Keratinocyte (primary cell): Measurements from ENCODE around the gene RHBDD3. TPM values are rescaled to one million over a fixed set of nuclear protein-coding genes. Genes with fewer than 3 reads are reported as not detected.

Experiments used
- DNase-seq: peaks from one replicate; pipeline ENCODE4 v3.0.0-alpha.2; 2011; ENCODE audit warnings: low read depth, missing footprints, low spot score
- FAIRE-seq: peaks from 2 replicates; lab custom pipeline; 2011; peaks lifted over from hg19 to GRCh38; lab: Jason Lieb, UNC
- H2AFZ ChIP-seq: 2 replicates; pipeline ENCODE4 v1.6.0; 2012; ENCODE audit warnings: low read length, control low read depth, inconsistent platforms; ENCODE audit not compliant: control insufficient read depth
- H3K27ac ChIP-seq: 2 replicates; pipeline ENCODE4 v1.5.1; 2011; ENCODE audit warnings: low read length; ENCODE audit not compliant: control insufficient read depth, insufficient read depth
- H3K27me3 ChIP-seq: 3 replicates; pipeline ENCODE4 v1.6.0; 2011; ENCODE audit warnings: low read length; ENCODE audit not compliant: control insufficient read depth, insufficient read depth; ENCODE audit errors: extremely low read depth
- H3K36me3 ChIP-seq, 2 experiments: 2 replicates in 1 of 2; 3 replicates in 1 of 2; pipeline ENCODE4 v1.5.1; 2011; ENCODE audit warnings: low read length in 2 of 2, mild to moderate bottlenecking in 1 of 2; ENCODE audit not compliant: control insufficient read depth in 2 of 2, insufficient read depth in 2 of 2; ENCODE audit errors: extremely low read depth in 1 of 2
- H3K4me1 ChIP-seq: 3 replicates; pipeline ENCODE4 v1.5.1; 2011; ENCODE audit warnings: low read length; ENCODE audit not compliant: control insufficient read depth, insufficient read depth; ENCODE audit errors: extremely low read depth
- H3K4me2 ChIP-seq: 3 replicates; pipeline ENCODE4 v1.6.0; 2011; ENCODE audit warnings: low read depth, low read length; ENCODE audit not compliant: control insufficient read depth, insufficient read depth; ENCODE audit errors: extremely low read depth
- H3K4me3 ChIP-seq, 3 experiments: fragments of 200-600 bp in 1 of 3; sonication (generic) in 1 of 3; 2 replicates in 2 of 3; 3 replicates in 1 of 3; pipeline ENCODE4 v1.5.1; 2011 to 2016; ENCODE audit warnings: low read length in 3 of 3, mild to moderate bottlenecking in 3 of 3, control low read depth in 2 of 3, inconsistent platforms in 1 of 3, low read depth in 1 of 3, mixed read lengths in 1 of 3, mixed run types in 1 of 3, moderate library complexity in 1 of 3; ENCODE audit not compliant: control insufficient read depth in 2 of 3, insufficient read depth in 2 of 3; ENCODE audit errors: extremely low read depth in 1 of 3
- H3K79me2 ChIP-seq: 2 replicates; pipeline ENCODE4 v1.6.0; 2012; ENCODE audit warnings: low read length; ENCODE audit not compliant: control insufficient read depth, insufficient read depth
- H3K9ac ChIP-seq: 3 replicates; pipeline ENCODE4 v1.6.0; 2011; ENCODE audit warnings: low read length; ENCODE audit not compliant: control insufficient read depth, insufficient read depth; ENCODE audit errors: extremely low read depth
- H3K9me1 ChIP-seq: 3 replicates; pipeline ENCODE4 v1.6.0; 2011; ENCODE audit warnings: low read length; ENCODE audit not compliant: control insufficient read depth, insufficient read depth; ENCODE audit errors: extremely low read depth
- H3K9me3 ChIP-seq: 2 replicates; pipeline ENCODE4 v1.5.1; 2012; ENCODE audit warnings: low read depth, low read length; ENCODE audit not compliant: control insufficient read depth
- H4K20me1 ChIP-seq: 3 replicates; pipeline ENCODE4 v1.6.0; 2011; ENCODE audit warnings: low read length; ENCODE audit not compliant: control insufficient read depth, insufficient read depth; ENCODE audit errors: extremely low read depth
- CTCF ChIP-seq, 3 experiments: IDR thresholded peaks in 1 of 3; conservative IDR thresholded peaks in 1 of 3; optimal IDR thresholded peaks in 1 of 3; 2 replicates in 2 of 3; 3 replicates in 1 of 3; pipeline versions ENCODE3 to v1.5.1; 2011; ENCODE audit warnings: low read length in 3 of 3, mild to moderate bottlenecking in 3 of 3, moderate library complexity in 2 of 3, control low read depth in 1 of 3, inconsistent platforms in 1 of 3; ENCODE audit not compliant: insufficient read depth in 2 of 3; ENCODE audit errors: extremely low read depth in 1 of 3
- EZH2 ChIP-seq: IDR thresholded peaks from one replicate; pipeline ENCODE4 v1.6.1; 2012; ENCODE audit warnings: inconsistent platforms, mild to moderate bottlenecking, low read length, moderate library complexity
- dilution Hi-C: fragments of 300-500 bp; cut with MboI; formaldehyde crosslinking; loops from one replicate; pipeline ENCODE4 v1.7.0; 2020; ENCODE audit warnings: low sequenced_read_pairs; ENCODE audit not compliant: extremely low pct_ligation_motif_present
- polyA plus RNA-seq, 5 experiments: library from polyadenylated mRNA; depleted of rRNA in 3 of 5; stranded (reverse) in 3 of 5; stranded (forward) in 1 of 5; unstranded in 1 of 5; fragments of >200 nt; gene quantifications; 1 replicate in 1 of 5; 2 replicates in 3 of 5; 3 replicates in 1 of 5; pipeline versions ENCODE4 v1.2.1 to v1.2.3, GENCODE V29; 2011 to 2012; ENCODE audit warnings: missing spikeins in 2 of 5, low read depth in 1 of 5, low replicate concordance in 1 of 5

The RHBDD3 gene
- polyA plus RNA-seq, 1 donor (not counting 4 experiments of a cell fraction or from before 2014, with no cell fraction given) = 10.3 TPM

GRCh38 chr22:29312218-29313125 is 44.7 kb upstream of the RHBDD3 start:
- dilution Hi-C loops = no loop called here
- Histone ChIP-seq H3K9me3 (no peaks in the 10 kb centered on the region), H3K27ac (no peak overlapping the region), H3K36me3 (peaks cover 5 to 20% of the 10 kb centered on the region in 2 experiments), H3K4me3 (no peak overlapping the region), H3K79me2 (peaks cover 21% of the 10 kb centered on the region), H3K4me1 (peaks cover 45% of the 10 kb centered on the region), H2AFZ (no peak overlapping the region), H3K9me1 (no peaks in the 10 kb centered on the region), H4K20me1 (peaks cover 7% of the 10 kb centered on the region), H3K4me2 (no peak overlapping the region), H3K27me3 (peaks cover 42% of the 10 kb centered on the region), H3K9ac (no peak overlapping the region)
- TF ChIP-seq CTCF (optimal IDR thresholded peaks at IDR 0.05 in 1 of 3, IDR thresholded peaks at IDR 0.05 in 1 of 3, conservative IDR thresholded peaks at IDR 0.05 in 1 of 3; ENCODE audit: extremely low read depth in 1 of 3, insufficient read depth in 2 of 3, low read length in 3 of 3) = no peak
- no peak for TF ChIP-seq EZH2
- DNase-seq (no peak), FAIRE-seq (no peak)

GRCh38 chr22:29311464-29312217 is 43.9 kb upstream of the RHBDD3 start:
- Histone ChIP-seq H2AFZ (no peak overlapping the region), H3K27ac (no peak overlapping the region), H3K27me3 (peaks cover 36% of the 10 kb centered on the region), H3K79me2 (peaks cover 24% of the 10 kb centered on the region), H3K9me3 (no peaks in the 10 kb centered on the region), H3K4me1 (peaks cover 45% of the 10 kb centered on the region), H3K4me2 (peak overlapping the region; percentile 29), H3K9me1 (no peaks in the 10 kb centered on the region), H4K20me1 (peaks cover 7% of the 10 kb centered on the region), H3K9ac (peak overlapping the region; percentile 47), H3K4me3 (no peak overlapping the region), H3K36me3 (peaks cover 5 to 20% of the 10 kb centered on the region in 2 experiments)
- FAIRE-seq = no peak
- dilution Hi-C loops = no loop called here
- no peak for TF ChIP-seq CTCF (optimal IDR thresholded peaks at IDR 0.05 in 1 of 3, IDR thresholded peaks at IDR 0.05 in 1 of 3, conservative IDR thresholded peaks at IDR 0.05 in 1 of 3; ENCODE audit: extremely low read depth in 1 of 3, insufficient read depth in 2 of 3, low read length in 3 of 3)
- TF ChIP-seq EZH2 = no peak
- no peak for DNase-seq
